RWPE2 (cell line): ENCODE results near the gene ARID2.

ENCODE experiments used
- ATAC-seq: fragments of 200-7000 bp; cut with Tn5 transposase; 3 replicates; pipeline ENCODE4 v1.9.1; 2021; ENCODE audit warnings: low read depth
- DNase-seq: peaks from one replicate; pipeline ENCODE4 v3.0.0-alpha.2; 2020; ENCODE audit warnings: low spot score
- H3K27ac ChIP-seq: fragments of 450-650 bp; 2 replicates; pipeline ENCODE4 v1.5.1; 2017; ENCODE audit warnings: mild to moderate bottlenecking; ENCODE audit not compliant: poor library complexity, severe bottlenecking
- H3K27me3 ChIP-seq: fragments of 250-450 bp; sonication (Bioruptor Pico); 2 replicates; pipeline ENCODE4 v1.5.1; 2021; ENCODE audit warnings: mild to moderate bottlenecking, moderate library complexity; ENCODE audit not compliant: insufficient read depth, poor library complexity, severe bottlenecking
- H3K36me3 ChIP-seq: fragments of 250-450 bp; sonication (Bioruptor Pico); 2 replicates; pipeline ENCODE4 v1.5.1; 2020; ENCODE audit warnings: low read depth, mild to moderate bottlenecking, moderate library complexity
- H3K4me1 ChIP-seq: fragments of 250-450 bp; sonication (Bioruptor Pico); 2 replicates; pipeline ENCODE4 v1.5.1; 2021; ENCODE audit warnings: mild to moderate bottlenecking, moderate library complexity; ENCODE audit not compliant: insufficient read depth, poor library complexity, severe bottlenecking
- H3K4me3 ChIP-seq: fragments of 250-450 bp; sonication (Bioruptor Pico); 2 replicates; pipeline ENCODE4 v1.5.1; 2021; ENCODE audit warnings: mild to moderate bottlenecking, moderate library complexity; ENCODE audit not compliant: severe bottlenecking
- H3K9me3 ChIP-seq: fragments of 250-450 bp; sonication (Bioruptor Pico); 2 replicates; pipeline ENCODE4 v1.5.1; 2021; ENCODE audit warnings: mild to moderate bottlenecking, moderate library complexity; ENCODE audit not compliant: severe bottlenecking
- CTCF ChIP-seq: fragments of 450-650 bp; IDR thresholded peaks from one replicate; pipeline ENCODE4 v1.5.1; 2017; ENCODE audit warnings: mild to moderate bottlenecking, moderate library complexity; ENCODE audit not compliant: poor library complexity, severe bottlenecking

The ARID2 gene

GRCh38 chr12:45833401-45833800, 103.9 kb downstream of the ARID2 start:
- Histone ChIP-seq H3K9me3 (no peaks in the 10 kb centered on the region), H3K4me3 (no peak overlapping the region), H3K27ac (no peak overlapping the region), H3K4me1 (no peaks in the 10 kb centered on the region), H3K27me3 (no peaks in the 10 kb centered on the region), H3K36me3 (peaks cover 30% of the 10 kb centered on the region)
- DNase-seq (no peak), ATAC-seq (no peak)
- TF ChIP-seq CTCF: no peak

GRCh38 chr12:45834809-45835208, 105.3 kb downstream of the ARID2 start:
- Histone ChIP-seq H3K27ac (no peak overlapping the region), H3K36me3 (peaks cover 39% of the 10 kb centered on the region), H3K4me1 (no peaks in the 10 kb centered on the region), H3K9me3 (no peaks in the 10 kb centered on the region), H3K27me3 (no peaks in the 10 kb centered on the region), H3K4me3 (no peak overlapping the region)
- no peak for ATAC-seq
- no peak for DNase-seq
- TF ChIP-seq CTCF: no peak

GRCh38 chr12:45839917-45840316, 110.4 kb downstream of the ARID2 start:
- DNase-seq (no peak), ATAC-seq (no peak)
- no peak for TF ChIP-seq CTCF
- Histone ChIP-seq H3K27ac (no peak overlapping the region), H3K27me3 (no peaks in the 10 kb centered on the region), H3K4me3 (no peak overlapping the region), H3K9me3 (no peaks in the 10 kb centered on the region), H3K36me3 (peaks cover 66% of the 10 kb centered on the region), H3K4me1 (no peaks in the 10 kb centered on the region)

- TF ChIP-seq CTCF: no peak
- Histone ChIP-seq H3K27me3 (no peaks in the 10 kb centered on the region), H3K4me1 (no peaks in the 10 kb centered on the region), H3K27ac (no peak overlapping the region), H3K9me3 (no peaks in the 10 kb centered on the region), H3K36me3 (peaks cover 52% of the 10 kb centered on the region), H3K4me3 (no peak overlapping the region)
- ATAC-seq (no peak), DNase-seq (no peak)
Measured at GRCh38 chr12:45849289-45849688, 119.8 kb downstream of the ARID2 start.

- Histone ChIP-seq H3K4me3 (no peak overlapping the region), H3K9me3 (no peaks in the 10 kb centered on the region), H3K27ac (no peak overlapping the region), H3K27me3 (no peaks in the 10 kb centered on the region), H3K36me3 (peaks cover 55% of the 10 kb centered on the region), H3K4me1 (no peaks in the 10 kb centered on the region)
- TF ChIP-seq CTCF: no peak
- ATAC-seq (no peak), DNase-seq (no peak)
Measured at GRCh38 chr12:45850302-45850701, 120.8 kb downstream of the ARID2 start.
